ENCODE data around the gene HLCS.

GRCh38 chr21:36904093-36904666 is 62.3 kb downstream of the HLCS start:
- TF ChIP-seq CTCF (IDR thresholded peaks at IDR 0.05) (no peak), POLR2A (IDR thresholded peaks at IDR 0.05) (no peak)

Measured in right lobe of liver (tissue), 4 donors.